Esophagus (tissue), 2 donors: Measurements from ENCODE around the gene POLL. TPM values are rescaled to one million over a fixed set of nuclear protein-coding genes. Genes with fewer than 3 reads are reported as not detected.
"Not testable (repeated sequence)": the region's sequence is repeated elsewhere in the genome, so short reads cannot be mapped to it uniquely, and the experiment has no call there.

Source experiments
- H3K27ac ChIP-seq, 2 donors: one replicate each; pipeline ENCODE4 v1.5.1; 2013; ENCODE audit warnings: low read depth in 2 of 2, mild to moderate bottlenecking in 2 of 2, inconsistent platforms in 1 of 2, low read length in 1 of 2, moderate library complexity in 1 of 2
- H3K27me3 ChIP-seq, 2 donors: one replicate each; pipeline ENCODE4 v1.6.1; 2013; ENCODE audit warnings: low read length in 2 of 2, control low read depth in 1 of 2, mild to moderate bottlenecking in 1 of 2; ENCODE audit not compliant: insufficient read depth in 2 of 2, control insufficient read depth in 1 of 2
- H3K36me3 ChIP-seq, 2 donors: one replicate each; pipeline ENCODE4 v1.6.1; 2013; ENCODE audit warnings: low read length in 1 of 2; ENCODE audit not compliant: control insufficient read depth in 2 of 2, insufficient read depth in 2 of 2
- H3K4me1 ChIP-seq, 2 donors: one replicate each; pipeline ENCODE4 v1.6.1; 2013; ENCODE audit warnings: low read length in 1 of 2; ENCODE audit not compliant: control insufficient read depth in 2 of 2, insufficient read depth in 2 of 2
- H3K4me3 ChIP-seq, 2 donors: one replicate each; pipeline ENCODE4 v1.5.1; 2013; ENCODE audit warnings: low read length in 2 of 2, mild to moderate bottlenecking in 2 of 2, low read depth in 1 of 2, moderate library complexity in 1 of 2
- H3K9me3 ChIP-seq, 2 donors: one replicate each; pipeline ENCODE4 v1.6.1; 2013; ENCODE audit warnings: mild to moderate bottlenecking in 2 of 2, low read depth in 1 of 2, low read length in 1 of 2, moderate library complexity in 1 of 2; ENCODE audit not compliant: control insufficient read depth in 2 of 2, insufficient read depth in 1 of 2
- whole genome bisulfite sequencing, 2 donors: extraction: QIAGEN DNeasy Blood & Tissue Kit; methylation state at CpG; one replicate each; pipeline ENCODE4 v1.1.7; 2013; 5-methylcytosine and 5-hydroxymethylcytosine counted together
- polyA plus RNA-seq, 2 donors: library from polyadenylated mRNA; stranded (reverse); fragments of 200-250 nt; gene quantifications; one replicate each; pipeline ENCODE4 v1.2.3, GENCODE V29; 2013
- donor health status: healthy with polysubstance abuse.
- donor health status: Bipolar disorder and iron deficiency.

Gene POLL
- polyA plus RNA-seq, 2 donors, result 13.5 to 24.0 TPM

GRCh38 chr10:101593331-101593730 is 5.3 kb upstream of the POLL start:
- not testable (repeated sequence) for H3K27ac ChIP-seq, H3K4me3 ChIP-seq, H3K9me3 ChIP-seq, H3K36me3 ChIP-seq, H3K4me1 ChIP-seq, H3K27me3 ChIP-seq
- WGBS, 2 donors, result 68 to 96% methylated on average over 2 of the region's 2 CpGs

- peak overlapping the region in 1 of 2 donors; percentile 85 for H3K4me3 ChIP-seq
- H3K27me3 ChIP-seq, result no peaks in the 10 kb centered on the region
- no peak overlapping the region for H3K27ac ChIP-seq
- H3K36me3 ChIP-seq, result peaks cover 0 to 4% of the 10 kb centered on the region in 2 donors
- 65 to 67% methylated on average over 5 of the region's 5 CpGs for WGBS, 2 donors
- H3K4me1 ChIP-seq, result peaks cover 6 to 9% of the 10 kb centered on the region in 2 donors
- H3K9me3 ChIP-seq, result no peaks in the 10 kb centered on the region
Observed at GRCh38 chr10:101588879-101589278, 822 bp upstream of the POLL start.

GRCh38 chr10:101585841-101586240 is 2.2 kb downstream of the POLL start:
- Histone ChIP-seq H3K27me3 (no peaks in the 10 kb centered on the region), H3K4me1 (peaks cover 6 to 9% of the 10 kb centered on the region in 2 donors), H3K4me3 (no peak overlapping the region), H3K9me3 (no peaks in the 10 kb centered on the region), H3K27ac (no peak overlapping the region), H3K36me3 (peaks cover 6 to 15% of the 10 kb centered on the region in 2 donors)
- 93 to 94% methylated on average over 9 of the region's 9 CpGs for WGBS, 2 donors

- H3K4me1 ChIP-seq, result no peaks in the 10 kb centered on the region
- H3K9me3 ChIP-seq, result no peaks in the 10 kb centered on the region
- no peak overlapping the region for H3K27ac ChIP-seq
- no peaks in the 10 kb centered on the region for H3K27me3 ChIP-seq
- 83 to 85% methylated on average over 10 of the region's 10 CpGs for WGBS, 2 donors
- H3K4me3 ChIP-seq, result no peak overlapping the region
- H3K36me3 ChIP-seq, result peaks cover 6 to 34% of the 10 kb centered on the region in 2 donors
Observed at GRCh38 chr10:101580486-101581399, 7.3 kb downstream of the POLL start.

- Histone ChIP-seq H3K4me1 (peaks cover 0 to 1% of the 10 kb centered on the region in 2 donors), H3K9me3 (no peaks in the 10 kb centered on the region), H3K4me3 (no peak overlapping the region), H3K27ac (no peak overlapping the region), H3K36me3 (peaks cover 6 to 32% of the 10 kb centered on the region in 2 donors), H3K27me3 (no peaks in the 10 kb centered on the region)
- 91 to 98% methylated on average over 11 to 12 of the region's 12 CpGs for WGBS, 2 donors
Observed at GRCh38 chr10:101579516-101579870, 8.6 kb downstream of the POLL start.

- H3K9me3 ChIP-seq, result no peaks in the 10 kb centered on the region
- no peak overlapping the region for H3K27ac ChIP-seq
- peaks cover 6 to 30% of the 10 kb centered on the region in 2 donors for H3K36me3 ChIP-seq
- peaks cover 0 to 1% of the 10 kb centered on the region in 2 donors for H3K4me1 ChIP-seq
- no peak overlapping the region for H3K4me3 ChIP-seq
- WGBS, 2 donors, result 89 to 90% methylated on average over 13 of the region's 13 CpGs
- no peaks in the 10 kb centered on the region for H3K27me3 ChIP-seq
Observed at GRCh38 chr10:101578803-101579515, 9.1 kb downstream of the POLL start.

GRCh38 chr10:101578192-101578591 is 9.9 kb downstream of the POLL start:
- H3K36me3 ChIP-seq, result peaks cover 2 to 25% of the 10 kb centered on the region in 2 donors
- H3K4me3 ChIP-seq, result no peak overlapping the region
- WGBS, 2 donors, result 87 to 94% methylated on average over 5 of the region's 5 CpGs
- no peaks in the 10 kb centered on the region for H3K27me3 ChIP-seq
- no peaks in the 10 kb centered on the region for H3K9me3 ChIP-seq
- no peak overlapping the region for H3K27ac ChIP-seq
- H3K4me1 ChIP-seq, result peaks cover 0 to 1% of the 10 kb centered on the region in 2 donors

- Histone ChIP-seq H3K36me3 (peaks cover 0 to 18% of the 10 kb centered on the region in 2 donors), H3K9me3 (peaks cover 0 to 5% of the 10 kb centered on the region in 2 donors), H3K27ac (no peak overlapping the region), H3K4me1 (peaks cover 0 to 1% of the 10 kb centered on the region in 2 donors), H3K4me3 (no peak overlapping the region), H3K27me3 (no peaks in the 10 kb centered on the region)
- 89 to 92% methylated on average over 7 of the region's 7 CpGs for WGBS, 2 donors
Observed at GRCh38 chr10:101577121-101577871, 10.8 kb downstream of the POLL start.

- H3K27me3 ChIP-seq, result no peaks in the 10 kb centered on the region
- peaks cover 0 to 5% of the 10 kb centered on the region in 2 donors for H3K9me3 ChIP-seq
- peaks cover 0 to 1% of the 10 kb centered on the region in 2 donors for H3K4me1 ChIP-seq
- peaks cover 0 to 18% of the 10 kb centered on the region in 2 donors for H3K36me3 ChIP-seq
- WGBS, 2 donors, result 81 to 86% methylated on average over 7 of the region's 7 CpGs
- H3K4me3 ChIP-seq, result no peak overlapping the region
- H3K27ac ChIP-seq, result no peak overlapping the region
Observed at GRCh38 chr10:101576211-101576863, 11.7 kb downstream of the POLL start.
